Measurements from ENCODE around the gene FBXW9.

The FBXW9 gene

GRCh38 chr19:12669270-12670158 lies 26.9 kb downstream of the FBXW9 start:
- ChIA-PET CTCF (interaction anchor here (0.6 to 1.5 kb wide), 4 partner anchors 10 to 872 kb away, joined by 3 to 6 read pairs (median 3); no protein-coding TSS in a partner anchor), POLR2A (interaction anchor here (1.0 to 1.8 kb wide), 4 partner anchors 9 to 59 kb away, joined by 3 to 7 read pairs (median 6); partner anchors contain the start of genes DHPS, ZNF490 and ZNF791)
- Histone ChIP-seq H3K9me3 (ENCODE audit: control insufficient read depth, insufficient read depth, low read depth, low read length) (no peaks in the 10 kb centered on the region), H3K4me1 (ENCODE audit: control insufficient read depth, insufficient read depth, low read length) (no peaks in the 10 kb centered on the region), H3K4me3 (ENCODE audit: low read depth, low read length) (peak overlapping the region; percentile 85), H3K36me3 (ENCODE audit: control insufficient read depth in 2 of 2, insufficient read depth in 1 of 2, low read length in 2 of 2) (peaks cover 14 to 55% of the 10 kb centered on the region in 2 experiments; a peak in 2 of 3 replicates), H3K27ac (ENCODE audit: extremely low read depth, low read depth, low read length) (peak overlapping the region; percentile 80)
- TF ChIP-seq TRIM28 (IDR thresholded peaks at IDR 0.05; ENCODE audit: borderline replicate concordance, low read length) (peak; percentile 84), ZNF558 (tag by site-specific recombination; IDR thresholded peaks at IDR 0.05) (peak; percentile 74; the same call in 1 of the 2 replicates), ZNF624 (tag by site-specific recombination; IDR thresholded peaks at IDR 0.05) (no peak), ZNF175 (tag by site-specific recombination; IDR thresholded peaks at IDR 0.05) (no peak), ZNF19 (tag by site-specific recombination; IDR thresholded peaks at IDR 0.05; ENCODE audit: low read depth) (no peak), ZNF146 (tag by site-specific recombination; IDR thresholded peaks at IDR 0.05) (peak; percentile 65; the same call in 1 of the 2 replicates), ZNF837 (tag by site-specific recombination; IDR thresholded peaks at IDR 0.05) (0 out of 2 replicates have a peak, but pooled peaks have one; percentile 2), INSM2 (tag by site-specific recombination; IDR thresholded peaks at IDR 0.05) (peak; percentile 80), OVOL3 (tag by site-specific recombination; IDR thresholded peaks at IDR 0.05) (peak; percentile 71; the same call in 1 of the 2 replicates), ZNF292 (tag by site-specific recombination; IDR thresholded peaks at IDR 0.05; ENCODE audit: borderline replicate concordance, low read depth) (no peak), ZNF623 (tag by site-specific recombination; IDR thresholded peaks at IDR 0.05) (peak; percentile 28; the same call in 1 of the 2 replicates), ZNF324 (tag by site-specific recombination; IDR thresholded peaks at IDR 0.05) (peak; percentile 98), ZNF23 (tag by site-specific recombination; IDR thresholded peaks at IDR 0.05; ENCODE audit: borderline replicate concordance) (no peak), SP2 (tag by site-specific recombination; IDR thresholded peaks at IDR 0.05) (peak; percentile 76), ZSCAN23 (tag by site-specific recombination; IDR thresholded peaks at IDR 0.05) (peak; percentile 88; the same call in 1 of the 2 replicates), ZBTB7A (tag by site-specific recombination; IDR thresholded peaks at IDR 0.05; ENCODE audit: low read depth) (peak; percentile 13; the same call in 1 of the 2 replicates), ZNF488 (tag by site-specific recombination; IDR thresholded peaks at IDR 0.05) (peak; percentile 59; the same call in 1 of the 2 replicates), ZBTB17 (tag by site-specific recombination; IDR thresholded peaks at IDR 0.05) (peak; percentile 80), ZNF76 (tag by site-specific recombination; IDR thresholded peaks at IDR 0.05; ENCODE audit: borderline replicate concordance, low read depth) (peak; percentile 88), ZNF416 (tag by site-specific recombination; IDR thresholded peaks at IDR 0.05) (no peak), KLF10 (tag by site-specific recombination; IDR thresholded peaks at IDR 0.05) (peak; percentile 86; the same call in 1 of the 2 replicates), ZFP69B (tag by site-specific recombination; IDR thresholded peaks at IDR 0.05) (peak; percentile 91), ZNF664 (tag by site-specific recombination; IDR thresholded peaks at IDR 0.05) (peak; percentile 50; the same call in 1 of the 2 replicates)
- TF ChIP-seq, protein P1, sequence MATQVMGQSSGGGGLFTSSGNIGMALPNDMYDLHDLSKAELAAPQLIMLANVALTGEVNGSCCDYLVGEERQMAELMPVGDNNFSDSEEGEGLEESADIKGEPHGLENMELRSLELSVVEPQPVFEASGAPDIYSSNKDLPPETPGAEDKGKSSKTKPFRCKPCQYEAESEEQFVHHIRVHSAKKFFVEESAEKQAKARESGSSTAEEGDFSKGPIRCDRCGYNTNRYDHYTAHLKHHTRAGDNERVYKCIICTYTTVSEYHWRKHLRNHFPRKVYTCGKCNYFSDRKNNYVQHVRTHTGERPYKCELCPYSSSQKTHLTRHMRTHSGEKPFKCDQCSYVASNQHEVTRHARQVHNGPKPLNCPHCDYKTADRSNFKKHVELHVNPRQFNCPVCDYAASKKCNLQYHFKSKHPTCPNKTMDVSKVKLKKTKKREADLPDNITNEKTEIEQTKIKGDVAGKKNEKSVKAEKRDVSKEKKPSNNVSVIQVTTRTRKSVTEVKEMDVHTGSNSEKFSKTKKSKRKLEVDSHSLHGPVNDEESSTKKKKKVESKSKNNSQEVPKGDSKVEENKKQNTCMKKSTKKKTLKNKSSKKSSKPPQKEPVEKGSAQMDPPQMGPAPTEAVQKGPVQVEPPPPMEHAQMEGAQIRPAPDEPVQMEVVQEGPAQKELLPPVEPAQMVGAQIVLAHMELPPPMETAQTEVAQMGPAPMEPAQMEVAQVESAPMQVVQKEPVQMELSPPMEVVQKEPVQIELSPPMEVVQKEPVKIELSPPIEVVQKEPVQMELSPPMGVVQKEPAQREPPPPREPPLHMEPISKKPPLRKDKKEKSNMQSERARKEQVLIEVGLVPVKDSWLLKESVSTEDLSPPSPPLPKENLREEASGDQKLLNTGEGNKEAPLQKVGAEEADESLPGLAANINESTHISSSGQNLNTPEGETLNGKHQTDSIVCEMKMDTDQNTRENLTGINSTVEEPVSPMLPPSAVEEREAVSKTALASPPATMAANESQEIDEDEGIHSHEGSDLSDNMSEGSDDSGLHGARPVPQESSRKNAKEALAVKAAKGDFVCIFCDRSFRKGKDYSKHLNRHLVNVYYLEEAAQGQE (tag by site-specific recombination; IDR thresholded peaks at IDR 0.05) = peak; percentile 56; the same call in 1 of the 2 replicates
- TF ChIP-seq, protein P2, sequence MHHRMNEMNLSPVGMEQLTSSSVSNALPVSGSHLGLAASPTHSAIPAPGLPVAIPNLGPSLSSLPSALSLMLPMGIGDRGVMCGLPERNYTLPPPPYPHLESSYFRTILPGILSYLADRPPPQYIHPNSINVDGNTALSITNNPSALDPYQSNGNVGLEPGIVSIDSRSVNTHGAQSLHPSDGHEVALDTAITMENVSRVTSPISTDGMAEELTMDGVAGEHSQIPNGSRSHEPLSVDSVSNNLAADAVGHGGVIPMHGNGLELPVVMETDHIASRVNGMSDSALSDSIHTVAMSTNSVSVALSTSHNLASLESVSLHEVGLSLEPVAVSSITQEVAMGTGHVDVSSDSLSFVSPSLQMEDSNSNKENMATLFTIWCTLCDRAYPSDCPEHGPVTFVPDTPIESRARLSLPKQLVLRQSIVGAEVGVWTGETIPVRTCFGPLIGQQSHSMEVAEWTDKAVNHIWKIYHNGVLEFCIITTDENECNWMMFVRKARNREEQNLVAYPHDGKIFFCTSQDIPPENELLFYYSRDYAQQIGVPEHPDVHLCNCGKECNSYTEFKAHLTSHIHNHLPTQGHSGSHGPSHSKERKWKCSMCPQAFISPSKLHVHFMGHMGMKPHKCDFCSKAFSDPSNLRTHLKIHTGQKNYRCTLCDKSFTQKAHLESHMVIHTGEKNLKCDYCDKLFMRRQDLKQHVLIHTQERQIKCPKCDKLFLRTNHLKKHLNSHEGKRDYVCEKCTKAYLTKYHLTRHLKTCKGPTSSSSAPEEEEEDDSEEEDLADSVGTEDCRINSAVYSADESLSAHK (tag by site-specific recombination; IDR thresholded peaks at IDR 0.05) = peak; percentile 42; the same call in 1 of the 2 replicates
- TF ChIP-seq, protein P3, sequence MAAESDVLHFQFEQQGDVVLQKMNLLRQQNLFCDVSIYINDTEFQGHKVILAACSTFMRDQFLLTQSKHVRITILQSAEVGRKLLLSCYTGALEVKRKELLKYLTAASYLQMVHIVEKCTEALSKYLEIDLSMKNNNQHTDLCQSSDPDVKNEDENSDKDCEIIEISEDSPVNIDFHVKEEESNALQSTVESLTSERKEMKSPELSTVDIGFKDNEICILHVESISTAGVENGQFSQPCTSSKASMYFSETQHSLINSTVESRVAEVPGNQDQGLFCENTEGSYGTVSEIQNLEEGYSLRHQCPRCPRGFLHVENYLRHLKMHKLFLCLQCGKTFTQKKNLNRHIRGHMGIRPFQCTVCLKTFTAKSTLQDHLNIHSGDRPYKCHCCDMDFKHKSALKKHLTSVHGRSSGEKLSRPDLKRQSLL (tag by site-specific recombination; IDR thresholded peaks at IDR 0.05) = no peak
